K562 (cell line): ENCODE data around the gene RNF213. TPM values are rescaled to one million over a fixed set of nuclear protein-coding genes. Genes with fewer than 3 reads are reported as not detected.

ENCODE experiments used
- AFF4 ChIP-seq: sonication (generic); formaldehyde crosslinking; IDR thresholded peaks from 2 replicates; pipeline ENCODE4 v1.8.0; 2023; ENCODE audit warnings: mild to moderate bottlenecking, missing genetic modification reagents
- COPS2 ChIP-seq: fragments of 450-650 bp; conservative IDR thresholded peaks from 2 replicates; pipeline ENCODE4 v1.6.1; 2016; ENCODE audit warnings: mild to moderate bottlenecking, moderate library complexity
- ETS1 ChIP-seq: conservative IDR thresholded peaks from 2 replicates; pipeline ENCODE4 v1.6.1; 2011; ENCODE audit warnings: low read depth, mild to moderate bottlenecking, low read length; ENCODE audit not compliant: control insufficient read depth
- KLF1 ChIP-seq: fragments of 450-650 bp; IDR thresholded peaks from 2 replicates; pipeline ENCODE4 v1.6.1; 2016; ENCODE audit warnings: missing genetic modification characterization, missing compliant biosample characterization
- MECOM ChIP-seq: fragments of 250-450 bp; sonication (Bioruptor Pico); IDR thresholded peaks from 2 replicates; pipeline ENCODE4 v1.8.0; 2022; ENCODE audit warnings: inconsistent platforms
- NR2C1 ChIP-seq, 2 experiments: fragments of 450-650 bp; IDR thresholded peaks; 2 replicates each; pipeline ENCODE4 v1.6.1; 2017; ENCODE audit warnings: mild to moderate bottlenecking in 2 of 2, antibody characterized with exemption in 1 of 2, inconsistent platforms in 1 of 2, missing compliant biosample characterization in 1 of 2, missing genetic modification characterization in 1 of 2
- NRF1 ChIP-seq, 2 experiments: fragments of 450-650 bp; IDR thresholded peaks in 1 of 2; conservative IDR thresholded peaks in 1 of 2; 2 replicates each; pipeline ENCODE4 v1.6.1; 2014; ENCODE audit warnings: mild to moderate bottlenecking in 2 of 2
- TEAD1 ChIP-seq, 2 experiments: fragments of 450-650 bp in 1 of 2; sonication (generic) in 1 of 2; formaldehyde crosslinking; IDR thresholded peaks; 2 replicates each; pipeline versions ENCODE4 v1.4.0 to v1.8.0; 2020 to 2022; ENCODE audit warnings: mild to moderate bottlenecking in 2 of 2, missing genetic modification reagents in 1 of 2
- ZBTB1 ChIP-seq: sonication (generic); formaldehyde crosslinking; IDR thresholded peaks from 2 replicates; pipeline ENCODE4 v1.8.1; 2023; ENCODE audit warnings: missing genetic modification reagents, low read depth, mild to moderate bottlenecking, borderline replicate concordance
- ZBTB40 ChIP-seq, 2 experiments: fragments of 450-650 bp in 1 of 2; sonication (generic) in 1 of 2; formaldehyde crosslinking in 1 of 2; IDR thresholded peaks; 2 replicates each; pipeline versions ENCODE4 v1.7.1 to v1.9.0; 2016 to 2022; ENCODE audit warnings: inconsistent platforms in 1 of 2, mild to moderate bottlenecking in 1 of 2, missing genetic modification reagents in 1 of 2
- ZNF280B ChIP-seq: fragments of 250-450 bp; sonication (Bioruptor Pico); IDR thresholded peaks from 2 replicates; pipeline ENCODE4 v1.5.1; 2021; ENCODE audit warnings: mild to moderate bottlenecking
- polyA plus RNA-seq, 8 experiments: library from polyadenylated mRNA; depleted of rRNA in 4 of 8; stranded (reverse) in 5 of 8; unstranded in 3 of 8; fragments of >200 nt; fragmentation: Nextera tagmentation in 2 of 8; fragmentation: Illumina TruSeq in 1 of 8; extraction: Ambion mirVana in 2 of 8; extraction: Trizol in 1 of 8; gene quantifications; 2 replicates each; pipeline versions ENCODE4 v1.2.1 to v1.2.3, GENCODE V29; 2011 to 2014; ENCODE audit warnings: inconsistent platforms in 1 of 8, missing spikeins in 1 of 8
- total RNA-seq, 7 experiments: library from RNA; depleted of rRNA in 6 of 7; stranded (reverse); fragments of >200 nt in 6 of 7; fragmentation: Illumina TruSeq in 2 of 7; extraction: Trizol in 2 of 7; gene quantifications; 2 replicates each; pipeline versions ENCODE4 v1.2.1 to v1.2.3, GENCODE V29; 2011 to 2021; ENCODE audit warnings: low replicate concordance in 1 of 7

Gene RNF213
- total and polyA plus RNA-seq, 9 of the 15 experiments (the other 6 are each of a cell fraction or from before 2014, with no cell fraction given): 5.3 to 33.6 (median 17.9) TPM

- TF ChIP-seq ZBTB40 (IDR thresholded peaks at IDR 0.05) (no peak), ZBTB40 (CRISPR knock-in tag; IDR thresholded peaks at IDR 0.05) (no peak), NRF1 (conservative IDR thresholded peaks at IDR 0.05 in 1 of 2, IDR thresholded peaks at IDR 0.05 in 1 of 2) (peak in 1 of 2 experiments; percentile 17; a peak in 1 of 4 replicates), TEAD1 (CRISPR knock-in tag; IDR thresholded peaks at IDR 0.05) (no peak), AFF4 (CRISPR knock-in tag) (no peak), ZBTB1 (CRISPR knock-in tag) (no peak), KLF1 (no peak), MECOM (CRISPR knock-in tag) (peak; percentile 29; the same call in 1 of the 2 replicates), COPS2 (no peak), NR2C1 (IDR thresholded peaks at IDR 0.05) (no peak), NR2C1 (tag; IDR thresholded peaks at IDR 0.05) (no peak), ETS1 (no peak), ZNF280B (CRISPR knock-in tag) (no peak)
Measured at GRCh38 chr17:80262291-80262690, 1.6 kb downstream of the RNF213 start (continued).
